Astrocyte of the hippocampus (primary cell): Measurements from ENCODE around the gene FAM78B.

Source experiments
- DNase-seq: peaks from one replicate; pipeline ENCODE4 v3.0.0; 2011; ENCODE audit warnings: low read depth, low spot score

The FAM78B gene

GRCh38 chr1:166166698-166167571 is at the start of gene FAM78B:
FAM78B (minus strand) TSS chr1:166167001; CDS start chr1:166166248, 753 bp downstream.
- peak; percentile 73 for DNase-seq

DNA sequence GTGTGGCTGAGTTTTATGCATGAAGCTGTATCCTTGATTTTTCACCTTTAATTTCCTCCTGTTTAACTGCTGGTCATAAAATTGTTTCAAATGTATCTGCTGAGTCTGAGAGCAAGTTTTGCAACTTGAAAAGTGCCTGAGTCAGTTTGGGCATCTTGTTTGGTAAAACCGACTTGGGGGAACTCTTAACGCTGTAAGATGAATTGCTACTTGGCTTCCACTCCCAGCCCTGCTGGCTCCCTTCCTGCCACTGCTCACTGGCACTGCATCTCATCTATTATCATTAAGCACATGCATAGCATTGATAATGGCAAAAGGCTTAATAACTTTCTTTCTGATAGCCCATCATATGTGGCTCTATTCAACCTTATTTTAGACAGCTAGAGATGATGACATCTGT is 35.7 kb upstream of the FAM78B start:
- DNase-seq = no peak

DNA sequence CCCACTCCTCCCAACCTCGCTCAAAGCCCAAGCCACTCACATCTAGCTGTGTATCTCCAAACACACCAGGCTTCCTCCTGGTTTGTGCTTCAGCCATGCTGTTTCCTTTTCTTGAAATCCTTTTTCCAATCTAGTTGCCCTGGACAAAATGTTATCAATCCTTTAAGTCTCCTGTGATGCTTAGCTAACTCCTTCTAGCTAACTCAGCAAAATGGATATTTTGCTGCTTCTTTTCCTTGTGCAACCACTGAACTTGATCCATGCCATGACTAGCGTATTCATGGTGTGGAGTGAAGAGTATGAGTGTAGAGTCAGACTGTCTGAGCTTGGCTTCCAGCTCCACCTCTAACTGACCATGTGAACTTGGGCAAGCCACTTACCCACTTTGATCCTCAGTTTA is 33.9 kb upstream of the FAM78B start:
- DNase-seq = no peak

DNA sequence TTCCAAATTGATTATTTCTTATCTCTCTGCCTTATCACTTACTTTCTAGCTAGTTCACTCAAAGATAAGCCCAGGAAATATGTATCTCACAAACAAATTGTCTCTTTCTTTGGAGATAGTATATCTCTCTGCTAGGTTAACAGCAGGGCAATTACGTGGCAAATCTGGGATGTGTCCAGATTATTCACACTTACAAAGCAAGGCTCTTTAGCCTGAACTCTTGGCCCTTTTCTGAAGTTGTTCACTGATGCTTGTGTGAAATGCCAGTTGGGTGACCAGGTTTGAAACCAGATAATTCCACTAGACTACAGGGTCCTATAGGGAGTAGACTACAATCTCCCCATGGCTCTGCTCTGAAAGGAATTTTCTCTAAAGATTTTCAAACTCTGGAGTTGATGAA is 30.8 kb upstream of the FAM78B start:
- no peak for DNase-seq

DNA sequence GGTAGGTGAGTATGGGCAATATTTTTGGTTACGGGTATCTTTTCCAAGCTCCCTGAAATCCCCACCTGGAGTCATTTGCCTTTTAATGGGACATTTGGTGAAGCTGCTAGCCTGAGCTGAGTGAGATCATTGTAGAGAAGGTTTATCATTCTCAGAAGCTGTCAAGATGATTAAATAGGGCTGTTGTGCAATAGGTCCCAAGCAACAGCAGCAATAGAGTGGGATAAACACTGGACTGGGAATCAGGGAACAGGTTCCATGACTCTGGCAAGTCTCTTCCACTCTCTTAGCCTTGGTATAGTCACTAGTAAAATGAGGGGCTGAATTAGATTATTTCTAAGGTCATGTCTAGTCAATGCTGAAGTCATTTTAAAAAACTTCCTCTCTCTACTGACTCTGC is 30.3 kb upstream of the FAM78B start:
- DNase-seq = no peak

GRCh38 chr1:166193057-166193698 is 26.4 kb upstream of the FAM78B start:
- peak; percentile 23 for DNase-seq

- no peak for DNase-seq
These were observed 23.6 kb upstream of the FAM78B start for GRCh38 chr1:166190400-166190799.

- peak; percentile 17 for DNase-seq
These were observed 22.3 kb upstream of the FAM78B start for GRCh38 chr1:166189126-166189525.

GRCh38 chr1:166185526-166185925 is 18.7 kb upstream of the FAM78B start:
- no peak for DNase-seq

- DNase-seq = peak; percentile 81
These were observed 18.1 kb upstream of the FAM78B start for GRCh38 chr1:166184897-166185296.

DNA sequence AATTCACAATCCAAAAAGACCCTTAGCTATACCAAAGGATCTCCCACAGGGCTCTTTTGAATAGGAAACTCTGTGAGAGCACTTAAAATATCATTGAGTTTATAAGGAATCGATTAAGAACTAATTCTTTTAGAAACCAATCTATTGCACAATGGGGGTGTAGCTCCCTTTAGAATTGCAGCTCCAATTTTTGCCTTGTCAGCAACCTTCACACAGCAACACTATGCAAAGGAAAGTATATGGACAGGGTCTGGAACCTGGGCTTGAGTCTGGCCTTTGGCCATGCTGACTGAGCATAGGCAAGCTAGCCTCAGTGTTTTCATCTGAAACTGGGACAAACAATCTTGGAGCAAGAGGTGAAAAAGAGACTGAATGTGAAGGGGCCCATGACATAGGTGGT is 17.2 kb upstream of the FAM78B start:
- DNase-seq = no peak

DNA sequence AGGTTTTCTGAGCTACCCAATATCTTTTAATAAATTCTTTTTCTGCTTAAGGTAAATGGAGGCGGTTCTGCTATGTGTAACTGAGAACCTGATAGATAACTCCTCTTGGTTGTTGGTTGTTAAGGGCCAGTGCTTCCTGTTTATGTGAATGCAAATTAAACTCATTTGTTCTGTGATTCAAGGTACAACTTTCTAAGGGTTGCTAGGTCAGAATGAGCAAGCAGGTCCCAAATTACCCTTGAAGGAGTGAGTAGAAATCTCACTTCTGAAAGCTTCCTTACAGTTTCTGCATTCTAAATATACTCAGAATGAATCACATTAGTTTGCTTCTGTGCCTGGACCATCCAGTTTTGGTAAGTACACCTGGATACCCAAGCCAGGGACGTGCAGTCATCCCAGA is 15.5 kb upstream of the FAM78B start:
- no peak for DNase-seq

GRCh38 chr1:166176416-166176815 is 9.6 kb upstream of the FAM78B start:
- no peak for DNase-seq

- no peak for DNase-seq
These were observed 8.2 kb upstream of the FAM78B start for GRCh38 chr1:166175032-166175431.

DNA sequence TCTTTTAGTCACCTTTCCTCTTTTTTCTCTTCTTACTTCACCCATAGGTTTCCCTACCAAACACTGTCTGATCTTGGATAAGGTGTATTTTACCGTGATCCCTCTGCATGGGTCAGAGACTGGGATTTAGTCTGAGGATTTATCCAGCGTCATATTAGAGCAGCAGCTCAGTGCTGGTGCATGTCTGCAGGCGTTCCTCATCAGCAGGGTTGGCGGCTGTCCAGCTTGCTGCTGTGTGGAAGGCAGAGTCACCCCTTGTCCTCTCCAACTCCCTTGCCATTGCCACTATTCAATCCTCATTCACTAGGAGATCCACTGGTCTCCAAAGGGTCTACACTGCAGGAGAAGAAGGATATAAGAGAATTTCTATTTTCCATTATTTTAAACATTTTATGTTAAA is 7.3 kb upstream of the FAM78B start:
- peak; percentile 41 for DNase-seq

DNA sequence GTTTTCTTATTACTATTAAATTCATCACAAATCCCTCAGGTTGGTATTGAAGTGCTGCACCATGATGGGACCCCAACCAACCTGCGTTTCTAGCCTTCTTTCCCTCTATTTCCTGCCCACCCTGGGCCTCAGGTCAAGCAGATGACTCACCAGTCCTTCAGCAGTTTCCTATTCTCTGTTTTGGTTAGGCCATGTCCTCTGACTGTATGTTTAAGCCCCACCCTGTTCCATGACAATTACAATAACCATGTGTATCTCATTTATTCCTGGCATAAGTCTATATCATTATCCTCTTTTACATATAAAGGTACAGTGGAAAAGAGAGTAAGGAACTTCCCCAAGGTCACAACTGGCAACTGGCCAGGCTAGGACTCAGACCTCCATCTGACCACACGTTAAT is 5.3 kb upstream of the FAM78B start:
- DNase-seq = no peak

- DNase-seq = no peak
These were observed 3.9 kb upstream of the FAM78B start for GRCh38 chr1:166170726-166171125.

DNA sequence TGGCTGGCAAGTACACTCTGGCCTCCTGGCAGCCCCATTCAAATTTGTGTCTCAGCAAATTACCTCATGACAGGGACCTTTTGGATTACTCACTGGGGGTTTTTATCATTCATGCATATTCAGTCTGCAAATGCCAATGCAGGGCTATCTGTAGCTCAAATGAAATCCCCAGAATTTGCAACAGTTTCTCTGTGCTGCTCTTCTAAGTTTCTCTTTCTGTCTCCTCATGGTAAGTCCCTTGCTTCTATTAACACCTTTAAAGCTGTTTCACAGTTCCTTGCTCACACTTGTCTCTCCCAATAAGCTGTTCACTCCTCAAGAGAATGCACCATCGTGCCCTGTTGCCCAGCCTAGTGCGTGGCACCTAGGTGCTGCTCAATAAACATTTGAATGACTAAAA is 3.3 kb upstream of the FAM78B start:
- no peak for DNase-seq

DNA sequence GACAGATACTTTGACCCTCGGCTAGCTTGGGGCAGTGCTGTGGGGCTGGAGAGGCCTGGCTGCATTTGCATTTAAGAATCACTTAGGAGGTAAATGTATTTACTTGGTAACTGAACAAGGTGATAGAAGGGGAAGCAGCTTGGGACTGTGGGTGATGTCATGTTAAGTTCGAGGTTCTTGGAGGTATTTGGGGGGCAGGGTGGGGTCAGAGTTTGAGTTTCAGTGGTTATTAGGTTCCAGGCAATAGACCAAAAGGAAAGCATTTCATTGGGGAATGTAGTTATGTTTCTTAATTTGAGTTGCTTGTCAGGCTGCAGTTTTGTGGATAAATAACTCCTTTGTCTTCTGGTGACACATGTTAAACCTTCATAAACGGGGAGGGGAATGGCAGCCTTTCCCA is 2.4 kb upstream of the FAM78B start:
- DNase-seq = no peak

GRCh38 chr1:166167572-166167925 is 748 bp upstream of the FAM78B start:
- no peak for DNase-seq

- DNase-seq = no peak
These were observed 488 bp downstream of the FAM78B start for GRCh38 chr1:166166329-166166697.

- DNase-seq = peak; percentile 48
These were observed 1.0 kb downstream of the FAM78B start for GRCh38 chr1:166165661-166166328.
